GM19324 (cell line): ENCODE data around the gene RND1.

Experiments
- ATAC-seq: cut with Tn5 transposase; IDR thresholded peaks from one replicate; pipeline ENCODE4 v1.9.1; 2021; ENCODE audit warnings: mild to moderate bottlenecking, moderate library complexity; ENCODE audit not compliant: unreplicated experiment, low FRiP score

RND1 gene

GRCh38 chr12:48813465-48814261 is 52.0 kb downstream of the RND1 start:
- no peak for ATAC-seq

- ATAC-seq = no peak
Observed at GRCh38 chr12:48812389-48812788, 53.3 kb downstream of the RND1 start.

- no peak for ATAC-seq
Observed at GRCh38 chr12:48811437-48812090, 54.1 kb downstream of the RND1 start.

- ATAC-seq = no peak
Observed at GRCh38 chr12:48810903-48811431, 54.7 kb downstream of the RND1 start.

GRCh38 chr12:48807981-48808380 is 57.7 kb downstream of the RND1 start:
- ATAC-seq = no peak
